ENCODE measurements around the gene SEPTIN10.

DNA sequence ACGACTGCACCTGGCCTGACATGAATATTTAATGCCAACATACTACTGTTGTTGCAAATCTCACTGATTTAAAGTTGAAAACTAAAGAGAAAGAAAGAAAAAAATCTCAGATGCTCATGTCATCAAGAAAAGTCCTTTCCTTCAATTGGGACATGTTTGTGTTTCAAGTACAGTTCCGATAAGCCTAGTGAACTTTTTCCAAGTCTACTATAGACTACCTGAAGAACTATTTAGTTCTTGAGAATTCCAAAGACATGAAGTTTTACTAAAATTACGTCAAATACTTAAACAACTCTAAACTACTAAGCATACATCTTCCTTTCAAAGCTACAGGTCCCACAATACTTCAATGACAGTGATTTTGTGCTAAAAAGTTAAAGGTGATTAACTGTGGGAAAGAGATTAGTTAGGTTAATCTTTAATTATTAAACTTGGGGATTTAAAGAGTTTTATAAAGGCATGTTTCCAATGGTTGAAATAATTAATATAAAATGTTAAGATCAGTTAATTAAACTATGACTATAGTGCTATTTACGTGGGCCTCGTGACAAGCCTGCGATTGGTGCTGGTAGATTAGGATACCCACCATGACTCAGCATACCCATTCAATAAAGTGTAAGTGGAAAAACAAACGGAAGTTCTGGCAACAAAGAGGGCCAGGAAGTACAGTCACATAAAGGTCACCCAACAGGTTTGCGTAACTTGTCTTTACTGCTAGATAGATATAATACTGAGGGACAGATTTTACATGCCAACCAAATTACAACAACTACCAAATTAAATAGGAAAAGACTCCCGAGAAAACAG is 55.5 kb downstream of the SEPTIN10 start:
- TF ChIP-seq FOXA1 (IDR thresholded peaks at IDR 0.05) (no peak), BHLHE40 (IDR thresholded peaks at IDR 0.05; ENCODE audit: borderline replicate concordance) (no peak), SP1 (IDR thresholded peaks at IDR 0.05) (no peak), NFRKB (IDR thresholded peaks at IDR 0.05) (no peak), HDGF (IDR thresholded peaks at IDR 0.05; ENCODE audit: borderline replicate concordance) (no peak), TARDBP (IDR thresholded peaks at IDR 0.05) (no peak), ARNT (IDR thresholded peaks at IDR 0.05) (no peak), ZNF384 (IDR thresholded peaks at IDR 0.05) (no peak), FOXK2 (IDR thresholded peaks at IDR 0.05) (no peak), ELF4 (IDR thresholded peaks at IDR 0.05) (no peak), SUZ12 (IDR thresholded peaks at IDR 0.05) (no peak), FOXM1 (IDR thresholded peaks at IDR 0.05; ENCODE audit: borderline replicate concordance) (no peak)
- TF ChIP-seq, protein P1, sequence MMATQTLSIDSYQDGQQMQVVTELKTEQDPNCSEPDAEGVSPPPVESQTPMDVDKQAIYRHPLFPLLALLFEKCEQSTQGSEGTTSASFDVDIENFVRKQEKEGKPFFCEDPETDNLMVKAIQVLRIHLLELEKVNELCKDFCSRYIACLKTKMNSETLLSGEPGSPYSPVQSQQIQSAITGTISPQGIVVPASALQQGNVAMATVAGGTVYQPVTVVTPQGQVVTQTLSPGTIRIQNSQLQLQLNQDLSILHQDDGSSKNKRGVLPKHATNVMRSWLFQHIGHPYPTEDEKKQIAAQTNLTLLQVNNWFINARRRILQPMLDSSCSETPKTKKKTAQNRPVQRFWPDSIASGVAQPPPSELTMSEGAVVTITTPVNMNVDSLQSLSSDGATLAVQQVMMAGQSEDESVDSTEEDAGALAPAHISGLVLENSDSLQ (IDR thresholded peaks at IDR 0.05) = no peak

All from HEK293T (cell line).